ENCODE data around the gene CCSAP. TPM values are rescaled to one million over a fixed set of nuclear protein-coding genes. Genes with fewer than 3 reads are reported as not detected.

Gene CCSAP
- total and polyA plus RNA-seq, 12 donors: 1.7 to 5.4 (median 4.0) TPM

DNA sequence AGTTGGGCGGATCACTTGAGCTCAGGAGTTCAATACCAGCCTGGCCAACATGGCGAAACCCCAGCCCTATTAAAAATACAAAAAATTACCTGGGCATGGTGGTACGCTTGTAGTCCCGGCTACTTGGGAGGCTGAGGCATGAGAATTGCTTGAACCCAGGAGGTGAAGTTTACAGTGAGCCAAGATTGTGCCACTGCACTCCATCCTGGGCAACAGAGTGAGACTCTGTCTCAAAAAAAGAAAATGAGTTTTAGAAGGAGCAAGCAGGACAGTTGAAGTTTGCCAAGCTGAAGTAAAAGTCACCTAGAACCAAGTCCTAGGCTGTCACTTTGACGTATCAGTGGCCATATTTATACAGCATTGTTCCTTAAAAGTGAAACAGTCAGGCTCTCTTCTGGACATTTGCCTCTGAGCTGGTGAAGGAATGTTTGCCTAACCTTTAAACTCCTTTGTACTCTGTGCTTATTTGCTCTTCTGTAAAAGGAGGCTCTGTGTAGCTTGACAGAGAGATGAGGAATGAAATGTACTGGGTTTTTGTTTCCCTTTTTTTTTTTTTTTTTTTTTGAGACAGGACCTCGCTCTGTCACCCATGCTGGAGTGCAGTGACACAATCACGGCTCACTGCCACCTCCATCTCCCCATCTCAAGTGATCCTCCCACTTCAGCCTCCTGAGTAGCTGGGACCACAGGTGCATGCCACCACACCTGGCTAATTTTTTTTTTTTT is 69.2 kb downstream of the CCSAP start:
- H3K4me1 ChIP-seq (replicated peaks in 1 of 2): peaks cover 18 to 55% of the 10 kb centered on the region in 2 donors
- WGBS, 4 donors: 74 to 82% (median 78%) methylated on average over 7 of the region's 7 CpGs
- H3K27ac ChIP-seq: no peak overlapping the region
- no peaks in the 10 kb centered on the region for H3K9me3 ChIP-seq (replicated peaks in 1 of 3)
- intact Hi-C loops (cut with DNase I): loop anchor here (5.0 to 10.0 kb wide), 2 partner anchors 69 to 71 kb away; partner anchors contain the start of gene CCSAP (in 2 of the 2)
- H3K27me3 ChIP-seq: no peaks in the 10 kb centered on the region
- no peak for TF ChIP-seq POLR2A (IDR thresholded peaks at IDR 0.05)
- TF ChIP-seq, protein P1, sequence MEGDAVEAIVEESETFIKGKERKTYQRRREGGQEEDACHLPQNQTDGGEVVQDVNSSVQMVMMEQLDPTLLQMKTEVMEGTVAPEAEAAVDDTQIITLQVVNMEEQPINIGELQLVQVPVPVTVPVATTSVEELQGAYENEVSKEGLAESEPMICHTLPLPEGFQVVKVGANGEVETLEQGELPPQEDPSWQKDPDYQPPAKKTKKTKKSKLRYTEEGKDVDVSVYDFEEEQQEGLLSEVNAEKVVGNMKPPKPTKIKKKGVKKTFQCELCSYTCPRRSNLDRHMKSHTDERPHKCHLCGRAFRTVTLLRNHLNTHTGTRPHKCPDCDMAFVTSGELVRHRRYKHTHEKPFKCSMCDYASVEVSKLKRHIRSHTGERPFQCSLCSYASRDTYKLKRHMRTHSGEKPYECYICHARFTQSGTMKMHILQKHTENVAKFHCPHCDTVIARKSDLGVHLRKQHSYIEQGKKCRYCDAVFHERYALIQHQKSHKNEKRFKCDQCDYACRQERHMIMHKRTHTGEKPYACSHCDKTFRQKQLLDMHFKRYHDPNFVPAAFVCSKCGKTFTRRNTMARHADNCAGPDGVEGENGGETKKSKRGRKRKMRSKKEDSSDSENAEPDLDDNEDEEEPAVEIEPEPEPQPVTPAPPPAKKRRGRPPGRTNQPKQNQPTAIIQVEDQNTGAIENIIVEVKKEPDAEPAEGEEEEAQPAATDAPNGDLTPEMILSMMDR (IDR thresholded peaks at IDR 0.05): no peak
- no peak for DNase-seq
- H3K4me3 ChIP-seq: no peak overlapping the region
- H3K36me3 ChIP-seq (replicated peaks in 1 of 2): no peaks in the 10 kb centered on the region

- DNase-seq: no peak
- Histone ChIP-seq H3K36me3 (replicated peaks in 1 of 2) (no peaks in the 10 kb centered on the region), H3K27ac (peak overlapping the region in 1 of 5 donors; percentile 78), H3K27me3 (no peaks in the 10 kb centered on the region), H3K9me3 (replicated peaks in 1 of 3) (no peaks in the 10 kb centered on the region), H3K4me3 (peak overlapping the region in 1 of 4 donors; percentile 88), H3K4me1 (replicated peaks in 1 of 2) (peaks cover 14 to 55% of the 10 kb centered on the region in 2 donors)
- intact Hi-C loops (cut with DNase I): loop anchor here (5.0 to 10.0 kb wide), 2 partner anchors 70 to 72 kb away; partner anchors contain the start of gene CCSAP (in 2 of the 2)
- WGBS, 4 donors: 55 to 65% (median 58%) methylated on average over 11 of the region's 11 CpGs
- TF ChIP-seq, protein P1 (IDR thresholded peaks at IDR 0.05): no peak
- no peak for TF ChIP-seq POLR2A (IDR thresholded peaks at IDR 0.05)
Observed at GRCh38 chr1:229272164-229273158, 70.4 kb downstream of the CCSAP start.

DNA sequence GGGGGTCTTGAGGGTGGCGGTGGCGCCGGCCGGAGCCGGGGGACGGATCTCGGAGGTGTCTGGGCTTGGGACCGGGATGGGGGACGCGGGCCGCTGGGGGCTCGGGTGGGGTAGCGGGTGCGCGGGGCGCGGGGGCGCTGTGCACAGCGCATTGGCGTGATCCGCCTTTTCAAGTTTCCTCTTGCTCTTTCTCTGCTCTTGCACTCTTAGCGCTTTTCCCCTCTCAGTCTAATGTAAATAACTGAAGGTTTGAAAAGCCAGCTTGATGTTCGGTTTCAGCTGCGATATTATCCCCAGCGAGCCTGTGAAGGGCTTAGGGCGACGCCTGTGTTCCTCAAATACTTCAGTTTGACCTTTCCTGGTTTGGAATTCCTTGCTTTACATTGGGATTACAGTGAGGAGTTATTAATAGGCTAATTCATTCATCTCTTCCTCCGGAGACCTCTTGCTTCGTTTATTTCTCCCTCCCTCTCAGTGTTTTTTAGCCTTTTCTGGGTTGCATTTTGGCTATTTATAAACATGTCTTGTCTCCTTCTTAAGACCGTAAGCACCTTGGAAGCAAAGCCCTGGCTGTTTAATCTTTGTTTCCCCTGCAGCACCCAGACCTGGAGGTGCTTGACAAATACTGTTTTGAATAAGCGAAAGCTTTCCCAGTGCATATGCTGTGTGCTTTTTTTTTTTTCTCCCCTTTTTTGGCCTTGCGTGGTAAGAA is 71.2 kb downstream of the CCSAP start:
- Histone ChIP-seq H3K9me3 (replicated peaks in 1 of 3) (no peaks in the 10 kb centered on the region), H3K36me3 (replicated peaks in 1 of 2) (no peaks in the 10 kb centered on the region), H3K27me3 (no peaks in the 10 kb centered on the region), H3K27ac (peak overlapping the region in 3 of 5 donors; percentile 65 to 88 (median 78)), H3K4me3 (peak overlapping the region in 3 of 4 donors; percentile 27 to 88 (median 63)), H3K4me1 (replicated peaks in 1 of 2) (peaks cover 13 to 55% of the 10 kb centered on the region in 2 donors)
- peak in 1 of 7 donors; percentile 35 for DNase-seq
- TF ChIP-seq, protein P1 (IDR thresholded peaks at IDR 0.05): no peak
- no peak for TF ChIP-seq POLR2A (IDR thresholded peaks at IDR 0.05)
- 0 to 1% (median 1%) methylated on average over 23 to 32 of the region's 32 CpGs for WGBS, 4 donors
- intact Hi-C loops (cut with DNase I): loop anchor here (5.0 to 10.0 kb wide), 2 partner anchors 71 to 73 kb away; partner anchors contain the start of gene CCSAP (in 2 of the 2)

Small RNA genes lying within 50 kb of the gene (small RNA-seq; reads per million reads assigned to genes)
- gene RNU6-180P: 0 to 0.47 reads per million in 2 donors

Other genes starting within 250 kb of the CCSAP start
- 10 to 100 TPM; 34.6 to 80.9 (median 49.1) TPM for gene RAB4A, start 71.9 kb downstream of the CCSAP start, total RNA-seq
- gene RAB4A, start 71.9 kb downstream of the CCSAP start, polyA plus RNA-seq: 10 to 100 TPM; 14.5 to 30.8 (median 16.5) TPM
- gene ACTA1, start 91.0 kb upstream of the CCSAP start, total RNA-seq: 10 to 100 TPM in 1 of 9 donors, 1 to 10 TPM in 1, under 1 TPM in 3, not detected in 4; 0.14 to 53.3 (median 0.50) TPM
- 1 to 10 TPM in 2 of 3 donors, under 1 TPM in 1; 0.18 to 4.1 (median 2.9) TPM for gene ACTA1, start 91.0 kb upstream of the CCSAP start, polyA plus RNA-seq
- 10 to 100 TPM; 23.8 to 48.5 (median 36.7) TPM for gene NUP133, start 165.3 kb upstream of the CCSAP start, total RNA-seq
- gene NUP133, start 165.3 kb upstream of the CCSAP start, polyA plus RNA-seq: 10 to 100 TPM in 2 of 3 donors, 1 to 10 TPM in 1; 9.8 to 26.9 (median 10.6) TPM
- 10 to 100 TPM in 8 of 9 donors, 1 to 10 TPM in 1; 9.4 to 15.0 (median 12.9) TPM for gene ABCB10, start 215.7 kb upstream of the CCSAP start, total RNA-seq
- 10 to 100 TPM in 1 of 3 donors, 1 to 10 TPM in 2; 4.7 to 10.9 (median 5.1) TPM for gene ABCB10, start 215.7 kb upstream of the CCSAP start, polyA plus RNA-seq

Data from adrenal gland (tissue), 12 donors.